HCT116 (cell line): ENCODE results near the gene STRIT1. TPM values are rescaled to one million over a fixed set of nuclear protein-coding genes. Genes with fewer than 3 reads are reported as not detected.

Source experiments
- ATAC-seq: fragments of 200-7000 bp; cut with Tn5 transposase; 2 replicates; pipeline ENCODE4 v1.9.1; 2020; ENCODE audit warnings: mild to moderate bottlenecking, moderate library complexity
- BruUV-seq: library from RNA; stranded (reverse); fragments of 400-500 nt; replicated peaks from 2 replicates; lab custom pipeline; 2021; lab: Mats Ljungman, UMichigan
- CTCF ChIA-PET: fragments of 300-600 bp; sonication (Branson Sonifier 250); formaldehyde crosslinking; loops from one replicate; lab custom pipeline; 2021; ENCODE audit warnings: antibody characterized with exemption; lab: Charles Lee
- POLR2A ChIA-PET: fragments of 300-600, 350-600 bp; sonication (Branson Sonifier 250); formaldehyde crosslinking; loops from one replicate; lab custom pipeline; 2021; ENCODE audit warnings: antibody characterized with exemption; lab: Charles Lee
- RAD21 ChIA-PET, 2 experiments: fragments of 300-600 bp; sonication (Branson Sonifier 250); formaldehyde crosslinking; loops; one replicate each; lab custom pipeline; 2023; ENCODE audit warnings: low total read pairs in 2 of 2; ENCODE audit not compliant: uncharacterized antibody in 2 of 2, unreplicated experiment in 2 of 2, low non-redundant PET in 1 of 2; lab: Charles Lee
- DNase-seq: peaks from one replicate; pipeline ENCODE4 v3.0.0-alpha.2; 2010; ENCODE audit warnings: low read depth, low spot score
- H2AFZ ChIP-seq: fragments of 200-600 bp; shearing (Covaris generic), sonication (generic); 2 replicates; pipeline ENCODE4 v1.6.1; 2017; ENCODE audit warnings: low read depth, mixed run types, mixed read lengths, antibody characterized with exemption, low read length; ENCODE audit not compliant: poor library complexity, severe bottlenecking
- H3K27ac ChIP-seq: 2 replicates; pipeline ENCODE4 v1.5.1; 2012; ENCODE audit warnings: low read depth, low read length
- H3K27me3 ChIP-seq: fragments of 200-600 bp; sonication (generic); 2 replicates; pipeline ENCODE4 v1.6.1; 2016; ENCODE audit warnings: mixed run types, low read length, mixed read lengths; ENCODE audit not compliant: insufficient read depth
- H3K36me3 ChIP-seq, 2 experiments: fragments of 200-500 bp in 1 of 2; fragments of 200-600 bp in 1 of 2; sonication (Bioruptor generic) in 1 of 2; sonication (generic) in 1 of 2; 2 replicates each; pipeline versions ENCODE4 v1.5.1 to v1.6.1; 2014 to 2016; ENCODE audit warnings: low read length in 2 of 2, inconsistent platforms in 1 of 2, mixed read lengths in 1 of 2, mixed run types in 1 of 2; ENCODE audit not compliant: insufficient read depth in 2 of 2, control insufficient read depth in 1 of 2
- H3K4me1 ChIP-seq, 2 experiments: fragments of 200-600 bp in 1 of 2; sonication (generic) in 1 of 2; 2 replicates each; pipeline versions ENCODE4 v1.5.1 to v1.6.1; 2012 to 2017; ENCODE audit warnings: low read length in 2 of 2, inconsistent platforms in 1 of 2, mild to moderate bottlenecking in 1 of 2, mixed read lengths in 1 of 2, mixed run types in 1 of 2, moderate library complexity in 1 of 2; ENCODE audit not compliant: insufficient read depth in 2 of 2, control insufficient read depth in 1 of 2
- H3K4me2 ChIP-seq: fragments of 200-600 bp; sonication (generic); 2 replicates; pipeline ENCODE4 v1.6.1; 2017; ENCODE audit warnings: mixed run types, low read length, mixed read lengths
- H3K4me3 ChIP-seq, 2 experiments: fragments of 200-600 bp in 1 of 2; sonication (generic) in 1 of 2; replicated peaks in 1 of 2; 2 replicates each; pipeline ENCODE4 v1.5.1; 2011 to 2016; ENCODE audit warnings: low read length in 2 of 2, control low read depth in 1 of 2, low read depth in 1 of 2, mild to moderate bottlenecking in 1 of 2, mixed read lengths in 1 of 2, mixed run types in 1 of 2
- H3K79me2 ChIP-seq: fragments of 200-600 bp; sonication (generic); 2 replicates; pipeline ENCODE4 v1.6.1; 2017; ENCODE audit warnings: mild to moderate bottlenecking, mixed run types, low read length, moderate library complexity, mixed read lengths; ENCODE audit not compliant: insufficient read depth
- H3K9ac ChIP-seq: fragments of 200-600 bp; sonication (generic); 2 replicates; pipeline ENCODE4 v1.6.1; 2016; ENCODE audit warnings: low read length, mixed read lengths
- H3K9me2 ChIP-seq: fragments of 200-600 bp; sonication (generic), shearing (Covaris generic); 2 replicates; pipeline ENCODE4 v1.6.1; 2017; ENCODE audit warnings: mixed run types, mild to moderate bottlenecking, moderate library complexity; ENCODE audit not compliant: insufficient read depth
- H3K9me3 ChIP-seq, 2 experiments: fragments of 200-500 bp in 1 of 2; fragments of 200-600 bp in 1 of 2; sonication (Bioruptor generic) in 1 of 2; sonication (generic) in 1 of 2; 2 replicates each; pipeline ENCODE4 v1.6.1; 2014 to 2017; ENCODE audit warnings: low read length in 2 of 2, mixed read lengths in 2 of 2, inconsistent platforms in 1 of 2, low read depth in 1 of 2, mild to moderate bottlenecking in 1 of 2, mixed run types in 1 of 2, moderate library complexity in 1 of 2; ENCODE audit not compliant: control insufficient read depth in 1 of 2, insufficient read depth in 1 of 2
- H4K20me1 ChIP-seq: fragments of 200-600 bp; sonication (generic), shearing (Covaris generic); 2 replicates; pipeline ENCODE4 v1.6.1; 2017; ENCODE audit warnings: mixed run types, mild to moderate bottlenecking, moderate library complexity; ENCODE audit not compliant: insufficient read depth
- ATF3 ChIP-seq: IDR thresholded peaks from 2 replicates; pipeline ENCODE4 v1.6.1; 2012
- CBX3 ChIP-seq: IDR thresholded peaks from 2 replicates; pipeline ENCODE4 v1.6.1; 2012; ENCODE audit warnings: low read depth
- CEBPB ChIP-seq: IDR thresholded peaks from 2 replicates; pipeline ENCODE4 v1.6.1; 2012; ENCODE audit warnings: low read depth
- EZH2phosphoT487 ChIP-seq: fragments of 200-600 bp; IDR thresholded peaks from 2 replicates; pipeline ENCODE4 v1.6.1; 2018; ENCODE audit warnings: antibody characterized with exemption, borderline replicate concordance
- JUND ChIP-seq: IDR thresholded peaks from 2 replicates; pipeline ENCODE4 v1.6.1; 2012
- POLR2A ChIP-seq: IDR thresholded peaks from 2 replicates; pipeline ENCODE4 v1.7.0; 2011; ENCODE audit warnings: borderline replicate concordance; ENCODE audit not compliant: insufficient read depth, insufficient read length; ENCODE audit errors: extremely low read depth
- POLR2AphosphoS5 ChIP-seq: IDR thresholded peaks from 2 replicates; pipeline ENCODE4 v1.6.1; 2011; ENCODE audit warnings: mild to moderate bottlenecking, low read depth, low read length, moderate library complexity
- RAD21 ChIP-seq: IDR thresholded peaks from 2 replicates; pipeline ENCODE4 v1.6.1; 2012; ENCODE audit warnings: low read depth, mild to moderate bottlenecking
- SIN3A ChIP-seq: IDR thresholded peaks from 2 replicates; pipeline ENCODE4 v1.6.1; 2012; ENCODE audit warnings: low read depth
- ZFX ChIP-seq: fragments of 450-650 bp; IDR thresholded peaks from 2 replicates; pipeline ENCODE4 v1.6.1; 2017
- ZNF274 ChIP-seq: fragments of 200-500 bp; sonication (Bioruptor generic); IDR thresholded peaks from 2 replicates; pipeline ENCODE4 v1.6.1; 2014; ENCODE audit warnings: mild to moderate bottlenecking, low read depth, low read length, inconsistent platforms
- intact Hi-C: fragments of 100-400 bp; cut with micrococcal nuclease; formaldehyde crosslinking; loops from 2 replicates; pipeline ENCODE4 v1.10.0; 2022
- total RNA-seq: library from RNA; stranded (reverse); gene quantifications from one replicate; pipeline ENCODE4 v1.2.1, GENCODE V29; 2021; ENCODE audit not compliant: unreplicated experiment
- TF ChIP-seq, protein P1 (sequence below), 3 experiments: fragments of 200-600 bp in 1 of 3; sonication (generic) in 1 of 3; IDR thresholded peaks in 2 of 3; conservative IDR thresholded peaks in 1 of 3; 2 replicates each; pipeline ENCODE4 v1.5.1; 2012 to 2017; ENCODE audit warnings: low read depth in 2 of 3, low read length in 2 of 3, antibody characterized with exemption in 1 of 3, borderline replicate concordance in 1 of 3, control low read depth in 1 of 3, mild to moderate bottlenecking in 1 of 3, mixed read lengths in 1 of 3, mixed run types in 1 of 3, moderate library complexity in 1 of 3; ENCODE audit not compliant: insufficient read depth in 1 of 3
- TF ChIP-seq, protein P2 (sequence below): IDR thresholded peaks from 2 replicates; pipeline ENCODE4 v1.6.1; 2012; ENCODE audit warnings: low read depth
- TF ChIP-seq, protein P3 (sequence below): IDR thresholded peaks from 2 replicates; pipeline ENCODE4 v1.6.1; 2011; ENCODE audit warnings: mild to moderate bottlenecking, low read length, moderate library complexity; ENCODE audit not compliant: insufficient replicate concordance; ENCODE audit errors: extremely low read depth

The STRIT1 gene
- total RNA-seq, 1 experiment from 2014 or later: not detected

- no peak for ATAC-seq
- BruUV-seq: no TSS peak
- no peaks in the 10 kb centered on the region for H3K27me3 ChIP-seq
- CTCF ChIA-PET: no interaction called here
- POLR2A ChIA-PET: no interaction called here
- no peaks in the 10 kb centered on the region for H3K79me2 ChIP-seq
- no peaks in the 10 kb centered on the region for H3K4me1 ChIP-seq
- H4K20me1 ChIP-seq: no peaks in the 10 kb centered on the region
- H3K27ac ChIP-seq: no peak overlapping the region
- no peak overlapping the region for H3K4me2 ChIP-seq
- no peaks in the 10 kb centered on the region for H3K36me3 ChIP-seq
- no peaks in the 10 kb centered on the region for H3K9me2 ChIP-seq
- no peak overlapping the region for H3K4me3 ChIP-seq
- RAD21 ChIA-PET: no interaction called here
- H3K9ac ChIP-seq: no peak overlapping the region
- no peaks in the 10 kb centered on the region for H3K9me3 ChIP-seq
- no peak for DNase-seq
- intact Hi-C loops: no loop called here
- TF ChIP-seq JUND (no peak), SIN3A (no peak), RAD21 (no peak), ATF3 (no peak), POLR2AphosphoS5 (no peak), CEBPB (no peak), POLR2A (no peak), CBX3 (no peak), EZH2phosphoT487 (no peak), ZNF274 (no peak), ZFX (no peak)
- TF ChIP-seq, protein P1, sequence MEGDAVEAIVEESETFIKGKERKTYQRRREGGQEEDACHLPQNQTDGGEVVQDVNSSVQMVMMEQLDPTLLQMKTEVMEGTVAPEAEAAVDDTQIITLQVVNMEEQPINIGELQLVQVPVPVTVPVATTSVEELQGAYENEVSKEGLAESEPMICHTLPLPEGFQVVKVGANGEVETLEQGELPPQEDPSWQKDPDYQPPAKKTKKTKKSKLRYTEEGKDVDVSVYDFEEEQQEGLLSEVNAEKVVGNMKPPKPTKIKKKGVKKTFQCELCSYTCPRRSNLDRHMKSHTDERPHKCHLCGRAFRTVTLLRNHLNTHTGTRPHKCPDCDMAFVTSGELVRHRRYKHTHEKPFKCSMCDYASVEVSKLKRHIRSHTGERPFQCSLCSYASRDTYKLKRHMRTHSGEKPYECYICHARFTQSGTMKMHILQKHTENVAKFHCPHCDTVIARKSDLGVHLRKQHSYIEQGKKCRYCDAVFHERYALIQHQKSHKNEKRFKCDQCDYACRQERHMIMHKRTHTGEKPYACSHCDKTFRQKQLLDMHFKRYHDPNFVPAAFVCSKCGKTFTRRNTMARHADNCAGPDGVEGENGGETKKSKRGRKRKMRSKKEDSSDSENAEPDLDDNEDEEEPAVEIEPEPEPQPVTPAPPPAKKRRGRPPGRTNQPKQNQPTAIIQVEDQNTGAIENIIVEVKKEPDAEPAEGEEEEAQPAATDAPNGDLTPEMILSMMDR (IDR thresholded peaks at IDR 0.05 in 2 of 3, conservative IDR thresholded peaks at IDR 0.05 in 1 of 3; ENCODE audit: borderline replicate concordance in 1 of 3, insufficient read depth in 1 of 3, low read depth in 2 of 3, low read length in 2 of 3): no peak
- TF ChIP-seq, protein P2, sequence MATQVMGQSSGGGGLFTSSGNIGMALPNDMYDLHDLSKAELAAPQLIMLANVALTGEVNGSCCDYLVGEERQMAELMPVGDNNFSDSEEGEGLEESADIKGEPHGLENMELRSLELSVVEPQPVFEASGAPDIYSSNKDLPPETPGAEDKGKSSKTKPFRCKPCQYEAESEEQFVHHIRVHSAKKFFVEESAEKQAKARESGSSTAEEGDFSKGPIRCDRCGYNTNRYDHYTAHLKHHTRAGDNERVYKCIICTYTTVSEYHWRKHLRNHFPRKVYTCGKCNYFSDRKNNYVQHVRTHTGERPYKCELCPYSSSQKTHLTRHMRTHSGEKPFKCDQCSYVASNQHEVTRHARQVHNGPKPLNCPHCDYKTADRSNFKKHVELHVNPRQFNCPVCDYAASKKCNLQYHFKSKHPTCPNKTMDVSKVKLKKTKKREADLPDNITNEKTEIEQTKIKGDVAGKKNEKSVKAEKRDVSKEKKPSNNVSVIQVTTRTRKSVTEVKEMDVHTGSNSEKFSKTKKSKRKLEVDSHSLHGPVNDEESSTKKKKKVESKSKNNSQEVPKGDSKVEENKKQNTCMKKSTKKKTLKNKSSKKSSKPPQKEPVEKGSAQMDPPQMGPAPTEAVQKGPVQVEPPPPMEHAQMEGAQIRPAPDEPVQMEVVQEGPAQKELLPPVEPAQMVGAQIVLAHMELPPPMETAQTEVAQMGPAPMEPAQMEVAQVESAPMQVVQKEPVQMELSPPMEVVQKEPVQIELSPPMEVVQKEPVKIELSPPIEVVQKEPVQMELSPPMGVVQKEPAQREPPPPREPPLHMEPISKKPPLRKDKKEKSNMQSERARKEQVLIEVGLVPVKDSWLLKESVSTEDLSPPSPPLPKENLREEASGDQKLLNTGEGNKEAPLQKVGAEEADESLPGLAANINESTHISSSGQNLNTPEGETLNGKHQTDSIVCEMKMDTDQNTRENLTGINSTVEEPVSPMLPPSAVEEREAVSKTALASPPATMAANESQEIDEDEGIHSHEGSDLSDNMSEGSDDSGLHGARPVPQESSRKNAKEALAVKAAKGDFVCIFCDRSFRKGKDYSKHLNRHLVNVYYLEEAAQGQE: no peak
- TF ChIP-seq, protein P3, sequence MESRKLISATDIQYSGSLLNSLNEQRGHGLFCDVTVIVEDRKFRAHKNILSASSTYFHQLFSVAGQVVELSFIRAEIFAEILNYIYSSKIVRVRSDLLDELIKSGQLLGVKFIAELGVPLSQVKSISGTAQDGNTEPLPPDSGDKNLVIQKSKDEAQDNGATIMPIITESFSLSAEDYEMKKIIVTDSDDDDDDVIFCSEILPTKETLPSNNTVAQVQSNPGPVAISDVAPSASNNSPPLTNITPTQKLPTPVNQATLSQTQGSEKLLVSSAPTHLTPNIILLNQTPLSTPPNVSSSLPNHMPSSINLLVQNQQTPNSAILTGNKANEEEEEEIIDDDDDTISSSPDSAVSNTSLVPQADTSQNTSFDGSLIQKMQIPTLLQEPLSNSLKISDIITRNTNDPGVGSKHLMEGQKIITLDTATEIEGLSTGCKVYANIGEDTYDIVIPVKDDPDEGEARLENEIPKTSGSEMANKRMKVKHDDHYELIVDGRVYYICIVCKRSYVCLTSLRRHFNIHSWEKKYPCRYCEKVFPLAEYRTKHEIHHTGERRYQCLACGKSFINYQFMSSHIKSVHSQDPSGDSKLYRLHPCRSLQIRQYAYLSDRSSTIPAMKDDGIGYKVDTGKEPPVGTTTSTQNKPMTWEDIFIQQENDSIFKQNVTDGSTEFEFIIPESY: no peak
- no peak overlapping the region for H2AFZ ChIP-seq
Observed at GRCh38 chr3:155248531-155249187, 44.8 kb downstream of the STRIT1 start.
